OCI-LY1 (cell line): Measurements from ENCODE around the gene FADS2.

Source experiments
- EZH2 ChIP-seq: fragments of 200-600 bp; sonication (generic), shearing (Covaris generic); IDR thresholded peaks from 2 replicates; pipeline ENCODE4 v1.8.0; 2017; ENCODE audit warnings: borderline replicate concordance, mixed run types, mild to moderate bottlenecking, antibody characterized with exemption, low read length, moderate library complexity, mixed read lengths
- TF ChIP-seq, protein P1 (sequence below): fragments of 200-600 bp; sonication (generic), shearing (Covaris generic); IDR thresholded peaks from 2 replicates; pipeline ENCODE4 v1.5.1; 2017; ENCODE audit warnings: mild to moderate bottlenecking, antibody characterized with exemption, low read length, moderate library complexity, mixed read lengths

- TF ChIP-seq, protein P1, sequence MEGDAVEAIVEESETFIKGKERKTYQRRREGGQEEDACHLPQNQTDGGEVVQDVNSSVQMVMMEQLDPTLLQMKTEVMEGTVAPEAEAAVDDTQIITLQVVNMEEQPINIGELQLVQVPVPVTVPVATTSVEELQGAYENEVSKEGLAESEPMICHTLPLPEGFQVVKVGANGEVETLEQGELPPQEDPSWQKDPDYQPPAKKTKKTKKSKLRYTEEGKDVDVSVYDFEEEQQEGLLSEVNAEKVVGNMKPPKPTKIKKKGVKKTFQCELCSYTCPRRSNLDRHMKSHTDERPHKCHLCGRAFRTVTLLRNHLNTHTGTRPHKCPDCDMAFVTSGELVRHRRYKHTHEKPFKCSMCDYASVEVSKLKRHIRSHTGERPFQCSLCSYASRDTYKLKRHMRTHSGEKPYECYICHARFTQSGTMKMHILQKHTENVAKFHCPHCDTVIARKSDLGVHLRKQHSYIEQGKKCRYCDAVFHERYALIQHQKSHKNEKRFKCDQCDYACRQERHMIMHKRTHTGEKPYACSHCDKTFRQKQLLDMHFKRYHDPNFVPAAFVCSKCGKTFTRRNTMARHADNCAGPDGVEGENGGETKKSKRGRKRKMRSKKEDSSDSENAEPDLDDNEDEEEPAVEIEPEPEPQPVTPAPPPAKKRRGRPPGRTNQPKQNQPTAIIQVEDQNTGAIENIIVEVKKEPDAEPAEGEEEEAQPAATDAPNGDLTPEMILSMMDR, result no peak
- no peak for TF ChIP-seq EZH2
Measured at GRCh38 chr11:61811831-61812230, 16.3 kb upstream of the FADS2 start.
